K562 (cell line): ENCODE results near the gene HFE. TPM values are rescaled to one million over a fixed set of nuclear protein-coding genes. Genes with fewer than 3 reads are reported as not detected.
"Not testable (repeated sequence)": the region's sequence is repeated elsewhere in the genome, so short reads cannot be mapped to it uniquely, and the experiment has no call there.

Source experiments
- ATAC-seq: fragments of 200-7000 bp; cut with Tn5 transposase; 3 replicates; pipeline ENCODE4 v1.9.1; 2020; ENCODE audit warnings: moderate library complexity
- BruUV-seq: library from RNA; stranded (reverse); fragments of 400-500 nt; replicated peaks from 2 replicates; lab custom pipeline; 2021; lab: Mats Ljungman, UMichigan
- CTCF ChIA-PET: fragments of 300-600 bp; formaldehyde crosslinking; extraction: SDS; loops from one replicate; lab custom pipeline; 2021; ENCODE audit warnings: low intra/inter-chr PET ratio; lab: Yijun Ruan, JAX
- POLR2A ChIA-PET: fragments of 300-600, 350-650 bp; sonication (Branson Sonifier 250); formaldehyde crosslinking; extraction: SDS; loops from one replicate; lab custom pipeline; 2021; ENCODE audit warnings: antibody characterized with exemption, inconsistent platforms; lab: Yijun Ruan, JAX
- DNase-seq, 4 experiments: peaks; one replicate each; pipeline versions ENCODE4 v3.0.0 to v3.0.0-alpha.2; 2011 to 2018; ENCODE audit warnings: low spot score in 3 of 4, mixed read lengths in 3 of 4; ENCODE audit errors: extremely low read depth in 1 of 4
- FAIRE-seq: peaks from 2 replicates; lab custom pipeline; 2011; peaks lifted over from hg19 to GRCh38; lab: Jason Lieb, UNC
- H2AFZ ChIP-seq: 2 replicates; pipeline ENCODE4 v1.6.0; 2011; ENCODE audit warnings: low read depth, low read length, control low read depth, inconsistent platforms
- H3K27ac ChIP-seq: fragments of 200-600 bp; 3 replicates; pipeline ENCODE4 v1.8.0; 2011; ENCODE audit warnings: low read depth, mild to moderate bottlenecking, control low read depth, inconsistent platforms, low read length, moderate library complexity, mixed read lengths; ENCODE audit errors: extremely low read depth
- H3K27me3 ChIP-seq, 2 experiments: fragments of 300-600 bp in 1 of 2; 2 replicates in 1 of 2; 3 replicates in 1 of 2; pipeline versions ENCODE4 v1.6.0 to v1.8.0; 2011; ENCODE audit warnings: inconsistent platforms in 2 of 2, low read length in 2 of 2, mild to moderate bottlenecking in 1 of 2, mixed read lengths in 1 of 2, moderate library complexity in 1 of 2; ENCODE audit not compliant: control insufficient read depth in 2 of 2, insufficient read depth in 2 of 2
- H3K36me3 ChIP-seq: fragments of 300-600 bp; 3 replicates; pipeline ENCODE4 v1.8.0; 2011; ENCODE audit warnings: mild to moderate bottlenecking, low read length, inconsistent platforms; ENCODE audit not compliant: control insufficient read depth, insufficient read depth
- H3K4me1 ChIP-seq, 2 experiments: fragments of 200-600 bp in 1 of 2; replicated peaks in 1 of 2; 2 replicates in 1 of 2; 3 replicates in 1 of 2; pipeline versions ENCODE4 v1.5.1 to v1.8.0; 2011; ENCODE audit warnings: inconsistent platforms in 2 of 2, low read length in 2 of 2, mild to moderate bottlenecking in 1 of 2, mixed read lengths in 1 of 2, moderate library complexity in 1 of 2; ENCODE audit not compliant: control insufficient read depth in 2 of 2, insufficient read depth in 2 of 2
- H3K4me2 ChIP-seq: 2 replicates; pipeline ENCODE4 v1.6.1; 2011; ENCODE audit warnings: low read length, control low read depth, inconsistent platforms, mixed read lengths; ENCODE audit not compliant: insufficient read depth
- H3K4me3 ChIP-seq: fragments of 200-600 bp; sonication (generic), shearing (Covaris generic); 2 replicates; pipeline ENCODE4 v1.5.1; 2016; ENCODE audit warnings: control low read depth, inconsistent platforms
- H3K79me2 ChIP-seq: fragments of 200-600 bp; 3 replicates; pipeline ENCODE4 v1.8.0; 2011; ENCODE audit warnings: low read length, inconsistent platforms; ENCODE audit not compliant: control insufficient read depth, insufficient read depth
- H3K9ac ChIP-seq, 2 experiments: 2 replicates each; pipeline versions ENCODE4 v1.6.0 to v1.6.1; 2011; ENCODE audit warnings: low read depth in 2 of 2, low read length in 2 of 2, control low read depth in 1 of 2, inconsistent platforms in 1 of 2, mild to moderate bottlenecking in 1 of 2, mixed read lengths in 1 of 2; ENCODE audit not compliant: insufficient read depth in 1 of 2
- H3K9me1 ChIP-seq: one replicate; pipeline ENCODE4 v1.6.0; 2011; ENCODE audit warnings: inconsistent platforms, mild to moderate bottlenecking, low read length, moderate library complexity; ENCODE audit not compliant: control insufficient read depth, insufficient read depth
- H3K9me3 ChIP-seq: replicated peaks from 2 replicates; pipeline ENCODE4 v1.5.1; 2011; ENCODE audit warnings: low read depth, low read length, inconsistent platforms; ENCODE audit not compliant: control insufficient read depth, insufficient read depth
- H4K20me1 ChIP-seq: replicated peaks from 2 replicates; pipeline ENCODE4 v1.6.1; 2011; ENCODE audit warnings: low read length, inconsistent platforms, mixed read lengths; ENCODE audit not compliant: control insufficient read depth, insufficient read depth
- CXXC5 ChIP-seq: fragments of 250-450 bp; sonication (Bioruptor Pico); IDR thresholded peaks from 2 replicates; pipeline ENCODE4 v1.8.0; 2022; ENCODE audit warnings: inconsistent platforms, mild to moderate bottlenecking, moderate library complexity
- MLLT1 ChIP-seq, 2 experiments: fragments of 450-650 bp; IDR thresholded peaks; 2 replicates each; pipeline ENCODE4 v1.6.1; 2016
- NFRKB ChIP-seq: fragments of 450-650 bp; IDR thresholded peaks from 2 replicates; pipeline ENCODE4 v1.6.1; 2016; ENCODE audit warnings: low read depth
- PRPF4 ChIP-seq: fragments of 200-400 bp; formaldehyde crosslinking; IDR thresholded peaks from one replicate; pipeline ENCODE4 v1.6.1; 2017; ENCODE audit warnings: low read length, low read depth, mild to moderate bottlenecking; ENCODE audit not compliant: insufficient read depth, poor library complexity, severe bottlenecking
- SMAD4 ChIP-seq: fragments of 250-450 bp; sonication (Bioruptor Pico); conservative IDR thresholded peaks from 2 replicates; pipeline ENCODE4 v1.8.0; 2021; ENCODE audit warnings: inconsistent platforms, mild to moderate bottlenecking, moderate library complexity
- ZNF639 ChIP-seq, 2 experiments: fragments of 200-800 bp in 1 of 2; sonication (Bioruptor generic) in 1 of 2; sonication (generic) in 1 of 2; formaldehyde crosslinking in 1 of 2; IDR thresholded peaks in 1 of 2; conservative IDR thresholded peaks in 1 of 2; 2 replicates each; pipeline versions ENCODE4 v1.5.0 to v1.6.1; 2016 to 2020; ENCODE audit warnings: missing compliant biosample characterization in 1 of 2, missing genetic modification characterization in 1 of 2, missing genetic modification reagents in 1 of 2
- WGBS: fragments of 100-300 bp; shearing (Covaris generic); methylation state at CpG from one replicate; pipeline ENCODE4 v1.1.6; 2016; ENCODE audit warnings: low coverage, mixed read lengths; ENCODE audit not compliant: insufficient coverage; ENCODE audit errors: missing lambda C conversion rate; 5-methylcytosine and 5-hydroxymethylcytosine counted together
- in situ Hi-C: fragments of 300-500 bp; cut with MboI; formaldehyde crosslinking; loops from 4 replicates; pipeline ENCODE4 v1.15.0; 2018; ENCODE audit warnings: inconsistent platforms, mixed read lengths
- intact Hi-C: fragments of 100-400 bp; cut with micrococcal nuclease; formaldehyde crosslinking; loops from 2 replicates; pipeline ENCODE4 v1.14.2; 2022
- polyA plus RNA-seq, 8 experiments: library from polyadenylated mRNA; depleted of rRNA in 4 of 8; stranded (reverse) in 5 of 8; unstranded in 3 of 8; fragments of >200 nt; fragmentation: Nextera tagmentation in 2 of 8; fragmentation: Illumina TruSeq in 1 of 8; extraction: Ambion mirVana in 2 of 8; extraction: Trizol in 1 of 8; gene quantifications; 2 replicates each; pipeline versions ENCODE4 v1.2.1 to v1.2.3, GENCODE V29; 2011 to 2014; ENCODE audit warnings: inconsistent platforms in 1 of 8, missing spikeins in 1 of 8
- total RNA-seq, 7 experiments: library from RNA; depleted of rRNA in 6 of 7; stranded (reverse); fragments of >200 nt in 6 of 7; fragmentation: Illumina TruSeq in 2 of 7; extraction: Trizol in 2 of 7; gene quantifications; 2 replicates each; pipeline versions ENCODE4 v1.2.1 to v1.2.3, GENCODE V29; 2011 to 2021; ENCODE audit warnings: low replicate concordance in 1 of 7

Gene HFE
- total and polyA plus RNA-seq, 9 of the 15 experiments (the other 6 are each of a cell fraction or from before 2014, with no cell fraction given), result 0.14 to 1.2 (median 0.76) TPM

- peak overlapping the region; percentile 93 for H3K4me2 ChIP-seq
- in situ Hi-C loops, result loop anchor here (5.0 to 10.0 kb wide), 3 partner anchors 77 to 1715 kb away; a partner anchor contains a TSS
- POLR2A ChIA-PET, result interaction anchor here (0.7 to 3.2 kb wide), 6 partner anchors 8 to 96 kb away, joined by 3 to 14 read pairs (median 4); a partner anchor contains a TSS
Measured at GRCh38 chr6:26120115-26120514, 32.9 kb downstream of the HFE start.

More at GRCh38 chr6:26120115-26120514, 32.9 kb downstream of the HFE start:
- not testable (repeated sequence) for H2AFZ ChIP-seq, ATAC-seq, FAIRE-seq, BruUV-seq, H3K9me1 ChIP-seq
- Histone ChIP-seq H3K27ac (peak overlapping the region; percentile 95), H3K9ac (peak overlapping the region; percentile 23 to 96; a peak in 3 of 4 replicates), H3K79me2 (peaks cover 98% of the 10 kb centered on the region), H3K36me3 (peaks cover 34% of the 10 kb centered on the region)
- TF ChIP-seq ZNF639 (CRISPR knock-in tag; conservative IDR thresholded peaks at IDR 0.05 in 1 of 2, IDR thresholded peaks at IDR 0.05 in 1 of 2) (0 out of 4 replicates have a peak, but pooled peaks of 1 of the 2 experiments have one; percentile 33), SMAD4 (CRISPR knock-in tag) (0 out of 2 replicates have a peak, but pooled peaks have one; percentile 51), NFRKB (0 out of 2 replicates have a peak, but pooled peaks have one; percentile 6), PRPF4 (peak; percentile 19), MLLT1 (IDR thresholded peaks at IDR 0.05) (peak in 1 of 2 experiments; percentile 77; a peak in 2 of 4 replicates), CXXC5 (0 out of 2 replicates have a peak, but pooled peaks have one; percentile 34)
- TF ChIP-seq, all 486 proteins: peak for 6; not testable (repeated sequence) for 480
- DNase-seq, H3K9me3 ChIP-seq, H3K4me1 ChIP-seq, CTCF ChIA-PET, H3K27me3 ChIP-seq: not testable (repeated sequence)
- WGBS, result 33% methylated on average over 8 of the region's 8 CpGs
- intact Hi-C loops, result loop anchor here (5.0 to 10.0 kb wide), 2 partner anchors 1717 to 1775 kb away; a partner anchor contains a TSS
- peaks cover 11% of the 10 kb centered on the region for H4K20me1 ChIP-seq
- H3K4me3 ChIP-seq, result peak overlapping the region; percentile 72
